GM12892 (cell line): ENCODE results near the gene RAB31.

Experiments used
- DNase-seq: peaks from one replicate; pipeline ENCODE4 v3.0.0; 2011; ENCODE audit not compliant: insufficient read length
- FAIRE-seq: peaks from 2 replicates; lab custom pipeline; 2011; peaks lifted over from hg19 to GRCh38; lab: Jason Lieb, UNC
- POLR2A ChIP-seq: IDR thresholded peaks from 2 replicates; pipeline ENCODE4 v1.6.1; 2011; ENCODE audit warnings: low read depth, low read length, control low read depth
- POLR2AphosphoS5 ChIP-seq: IDR thresholded peaks from 2 replicates; pipeline ENCODE4 v1.6.1; 2011; ENCODE audit warnings: low read depth, low read length, control low read depth
- TAF1 ChIP-seq: IDR thresholded peaks from 2 replicates; pipeline ENCODE4 v1.6.1; 2011; ENCODE audit warnings: low read depth, mild to moderate bottlenecking, control low read depth, low read length, borderline replicate concordance

Gene RAB31

GRCh38 chr18:9681217-9681616 lies 26.9 kb upstream of the RAB31 start:
- FAIRE-seq (no peak), DNase-seq (no peak)
- TF ChIP-seq POLR2A (no peak), TAF1 (no peak), POLR2AphosphoS5 (no peak)

- DNase-seq (no peak), FAIRE-seq (no peak)
- TF ChIP-seq POLR2A (no peak), TAF1 (no peak), POLR2AphosphoS5 (no peak)
Observed at GRCh38 chr18:9682572-9682971, 25.5 kb upstream of the RAB31 start.

DNA sequence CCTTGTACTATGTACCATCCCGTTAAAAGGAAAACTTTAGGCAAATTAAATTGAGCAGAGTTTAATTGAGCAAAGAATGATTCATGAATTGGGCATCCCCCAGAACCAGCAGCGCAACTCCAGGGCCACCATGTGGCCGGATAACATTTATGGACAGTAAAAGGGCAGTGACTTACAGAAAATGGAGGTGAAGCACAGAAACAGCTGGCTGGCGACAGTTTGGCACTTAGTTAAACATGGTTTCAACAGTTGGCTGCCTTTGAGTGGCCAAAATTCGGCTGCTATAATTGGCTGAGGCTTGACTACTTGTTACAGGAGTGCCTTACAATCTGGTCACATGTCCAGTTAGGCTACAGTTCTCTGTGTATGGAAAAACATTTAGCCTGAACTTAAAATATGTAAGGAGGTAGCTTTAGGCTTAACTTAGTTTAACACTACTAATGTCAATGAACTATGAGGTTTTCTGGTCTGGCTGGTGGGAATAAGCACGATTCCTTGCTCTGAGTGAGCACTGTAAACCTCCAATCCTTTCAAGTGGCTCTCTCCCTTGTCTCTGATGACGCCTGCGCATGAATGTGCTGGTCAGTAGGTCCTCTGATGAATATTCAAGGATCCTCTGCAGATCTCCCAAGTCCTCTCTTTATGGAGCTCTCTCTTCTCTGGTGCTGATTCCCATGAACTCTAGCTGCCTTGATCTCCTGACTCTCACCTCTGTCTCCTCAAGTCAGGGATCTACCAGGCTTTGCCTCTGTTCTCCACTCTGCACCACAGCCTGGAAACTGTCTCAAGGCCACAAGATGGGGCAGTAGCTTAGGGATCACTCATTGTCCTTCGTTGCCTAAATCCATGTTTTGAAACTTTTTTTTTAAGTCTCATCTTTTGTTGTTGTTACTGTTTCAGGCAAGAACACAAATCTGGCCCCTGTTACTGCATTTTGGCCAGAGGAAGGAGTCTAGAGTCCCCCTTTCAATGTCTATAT lies 24.4 kb upstream of the RAB31 start:
- TF ChIP-seq POLR2A, result no peak
- TF ChIP-seq TAF1, result no peak
- no peak for TF ChIP-seq POLR2AphosphoS5
- DNase-seq (no peak), FAIRE-seq (peak; percentile 33)

GRCh38 chr18:9684881-9685614 lies 23.1 kb upstream of the RAB31 start:
- peak; percentile 27 for FAIRE-seq
- no peak for DNase-seq
- TF ChIP-seq POLR2A, result no peak
- TF ChIP-seq POLR2AphosphoS5, result no peak
- no peak for TF ChIP-seq TAF1

GRCh38 chr18:9685615-9685890 lies 22.5 kb upstream of the RAB31 start:
- TF ChIP-seq POLR2AphosphoS5 (no peak), POLR2A (no peak), TAF1 (no peak)
- FAIRE-seq (no peak), DNase-seq (no peak)

- TF ChIP-seq POLR2A, result no peak
- no peak for TF ChIP-seq TAF1
- no peak for TF ChIP-seq POLR2AphosphoS5
- FAIRE-seq, result no peak
- DNase-seq, result no peak
Observed at GRCh38 chr18:9688036-9688741, 19.9 kb upstream of the RAB31 start.

GRCh38 chr18:9689253-9689652 lies 18.8 kb upstream of the RAB31 start:
- FAIRE-seq (no peak), DNase-seq (no peak)
- no peak for TF ChIP-seq POLR2A
- no peak for TF ChIP-seq POLR2AphosphoS5
- TF ChIP-seq TAF1, result no peak

GRCh38 chr18:9690418-9691188 lies 17.5 kb upstream of the RAB31 start:
- FAIRE-seq (no peak), DNase-seq (no peak)
- TF ChIP-seq TAF1, result no peak
- no peak for TF ChIP-seq POLR2AphosphoS5
- no peak for TF ChIP-seq POLR2A

DNA sequence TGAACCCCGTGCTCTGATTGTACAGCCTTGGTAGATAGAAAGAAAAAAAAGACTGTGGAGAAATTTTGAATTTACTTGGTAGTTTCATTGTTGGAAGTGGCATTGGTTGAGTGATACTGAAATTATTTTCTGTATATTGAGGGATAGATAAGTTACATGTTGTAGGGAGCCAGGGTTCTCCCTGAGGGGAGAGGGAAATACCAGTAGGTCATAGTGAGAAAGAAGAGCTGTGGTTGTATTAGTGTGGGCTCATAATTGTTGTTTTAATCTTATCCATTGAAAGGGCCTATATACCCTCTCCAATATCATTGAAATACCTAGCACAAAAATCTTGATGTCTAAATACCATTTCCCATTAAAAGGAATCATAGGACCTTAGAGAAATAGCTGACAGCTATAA lies 16.9 kb upstream of the RAB31 start:
- DNase-seq (no peak), FAIRE-seq (no peak)
- TF ChIP-seq POLR2AphosphoS5 (no peak), TAF1 (no peak), POLR2A (no peak)

DNA sequence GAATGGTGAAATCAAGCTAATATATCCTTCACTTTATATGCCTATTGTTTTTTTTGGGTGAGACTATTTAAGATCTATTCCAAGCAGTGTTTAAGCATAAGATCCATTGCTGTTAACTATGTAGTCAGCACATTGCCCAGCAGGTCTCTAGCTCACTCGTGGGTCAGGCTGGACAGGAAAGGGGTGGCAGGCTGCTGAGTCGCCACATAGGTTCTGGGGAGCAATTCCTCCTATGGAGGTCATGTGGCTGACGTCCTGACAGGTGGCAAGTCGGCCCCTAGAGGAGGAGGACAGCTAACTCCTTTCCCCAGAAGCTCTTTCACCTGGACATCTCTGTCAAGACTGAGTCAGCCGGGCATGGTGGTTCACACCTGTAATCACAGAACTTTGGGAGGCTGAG lies 13.9 kb upstream of the RAB31 start:
- TF ChIP-seq POLR2AphosphoS5, result no peak
- no peak for TF ChIP-seq TAF1
- TF ChIP-seq POLR2A, result no peak
- no peak for FAIRE-seq
- DNase-seq, result no peak

DNA sequence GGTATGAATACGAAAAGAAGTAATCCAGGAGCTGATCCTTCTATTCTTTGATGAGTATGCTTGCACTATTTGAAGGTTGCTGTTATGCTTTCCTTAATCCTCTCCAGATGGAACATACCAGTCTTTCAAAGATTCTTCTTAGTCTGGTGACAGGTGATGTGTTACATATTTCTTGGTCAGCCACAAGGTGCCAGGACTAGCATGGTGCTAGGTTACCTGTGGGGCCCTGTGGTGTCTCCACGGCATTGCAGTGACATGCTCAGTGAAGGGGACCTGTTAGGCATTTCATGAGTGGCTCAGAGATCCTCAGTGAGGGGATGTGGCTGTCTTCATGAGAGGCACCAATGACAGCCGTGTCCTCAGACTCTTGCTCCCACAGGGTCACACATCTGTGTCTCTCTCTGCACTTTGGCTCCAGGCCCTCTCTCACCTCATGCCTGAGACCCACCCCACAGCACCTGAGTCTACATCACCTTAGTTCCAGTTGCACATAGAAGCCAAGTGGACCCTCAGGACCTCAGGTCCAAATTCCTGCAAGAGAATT lies 13.1 kb upstream of the RAB31 start:
- TF ChIP-seq TAF1 (no peak), POLR2A (no peak), POLR2AphosphoS5 (no peak)
- FAIRE-seq, result no peak
- no peak for DNase-seq

GRCh38 chr18:9695605-9696004 lies 12.5 kb upstream of the RAB31 start:
- DNase-seq, result no peak
- no peak for TF ChIP-seq TAF1
- no peak for TF ChIP-seq POLR2AphosphoS5
- TF ChIP-seq POLR2A, result no peak
- FAIRE-seq, result no peak
